GM21381 (cell line): ENCODE data around the gene SIGLEC7.
"Not testable (repeated sequence)": the region's sequence is repeated elsewhere in the genome, so short reads cannot be mapped to it uniquely, and the experiment has no call there.

ENCODE experiments used
- ATAC-seq: cut with Tn5 transposase; IDR thresholded peaks from one replicate; pipeline ENCODE4 v1.9.1; 2021; ENCODE audit warnings: mild to moderate bottlenecking, moderate library complexity; ENCODE audit not compliant: unreplicated experiment

Gene SIGLEC7

DNA sequence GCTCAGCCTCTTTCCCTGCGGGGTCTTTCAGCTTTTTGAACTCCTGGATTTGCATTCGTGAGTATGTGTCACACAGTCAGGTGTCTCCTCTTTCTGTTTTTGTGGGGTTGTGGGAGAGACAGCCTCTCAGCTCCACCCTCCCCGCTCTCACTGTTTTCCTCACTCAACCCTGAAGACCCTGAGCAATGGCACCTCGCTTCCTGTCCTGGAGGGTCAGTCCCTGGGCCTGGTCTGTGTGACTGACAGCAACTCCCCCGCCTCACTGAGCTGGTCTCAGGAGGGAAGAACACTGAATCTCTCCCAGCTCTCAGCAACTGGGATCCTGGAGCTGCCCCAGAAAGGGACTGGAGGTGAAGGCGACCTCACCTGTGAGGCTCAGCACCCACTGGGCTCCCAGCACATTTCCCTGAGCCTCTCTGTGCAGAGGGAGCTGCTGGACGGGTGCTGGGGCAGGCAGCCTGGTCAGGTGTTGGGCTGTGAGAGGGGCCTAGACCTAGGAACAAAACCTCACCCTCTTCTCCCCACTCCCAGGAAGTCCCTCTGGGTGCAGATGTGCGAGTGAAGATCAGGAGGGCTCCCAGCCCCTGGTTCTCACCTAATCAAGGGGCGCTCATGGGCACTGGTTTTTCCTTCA lies 4.2 kb upstream of the SIGLEC7 start:
- no peak for ATAC-seq

- ATAC-seq = no peak
Observed at GRCh38 chr19:51138549-51138979, 3.5 kb upstream of the SIGLEC7 start.

- no peak for ATAC-seq
Observed at GRCh38 chr19:51139299-51140014, 2.6 kb upstream of the SIGLEC7 start.

DNA sequence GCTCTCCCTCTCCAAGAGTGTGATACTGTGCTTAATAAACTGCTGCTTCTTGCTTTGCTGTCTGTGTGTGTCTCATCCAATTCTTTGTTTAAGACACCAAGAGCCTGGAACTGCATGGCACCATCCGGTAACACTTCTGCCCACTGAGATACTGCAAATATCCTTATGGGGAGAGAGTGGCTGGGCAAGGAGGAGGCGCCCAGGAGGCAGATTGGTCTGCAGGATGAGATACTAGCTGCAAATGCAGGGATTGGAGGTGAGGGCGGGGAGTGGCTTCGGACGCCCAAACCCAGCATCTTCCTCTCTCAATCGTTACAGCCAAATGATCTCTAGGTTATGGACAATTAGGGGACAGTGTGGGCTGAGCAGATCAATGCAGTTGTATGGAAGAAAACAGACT lies 1.7 kb upstream of the SIGLEC7 start:
- no peak for ATAC-seq

DNA sequence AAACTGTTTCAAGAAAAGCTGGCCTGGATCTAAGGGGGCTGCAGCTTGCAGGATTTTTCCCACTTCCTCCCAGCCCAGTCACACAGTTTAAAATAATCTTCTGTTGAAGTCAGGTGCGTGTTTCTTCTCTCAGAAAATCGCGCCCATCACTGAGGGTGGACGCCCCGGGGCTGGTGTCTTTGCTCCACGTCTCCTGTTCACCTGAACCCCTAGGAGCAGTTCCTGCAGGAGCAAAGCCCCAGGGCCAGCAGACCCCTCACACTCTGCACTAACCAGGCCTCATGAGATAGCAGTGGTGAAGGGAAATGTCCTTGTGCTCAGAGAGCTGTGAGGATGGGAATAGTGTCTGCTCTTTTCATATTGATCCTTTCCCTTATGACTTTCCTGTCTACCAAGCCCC lies 920 bp upstream of the SIGLEC7 start:
- no peak for ATAC-seq

DNA sequence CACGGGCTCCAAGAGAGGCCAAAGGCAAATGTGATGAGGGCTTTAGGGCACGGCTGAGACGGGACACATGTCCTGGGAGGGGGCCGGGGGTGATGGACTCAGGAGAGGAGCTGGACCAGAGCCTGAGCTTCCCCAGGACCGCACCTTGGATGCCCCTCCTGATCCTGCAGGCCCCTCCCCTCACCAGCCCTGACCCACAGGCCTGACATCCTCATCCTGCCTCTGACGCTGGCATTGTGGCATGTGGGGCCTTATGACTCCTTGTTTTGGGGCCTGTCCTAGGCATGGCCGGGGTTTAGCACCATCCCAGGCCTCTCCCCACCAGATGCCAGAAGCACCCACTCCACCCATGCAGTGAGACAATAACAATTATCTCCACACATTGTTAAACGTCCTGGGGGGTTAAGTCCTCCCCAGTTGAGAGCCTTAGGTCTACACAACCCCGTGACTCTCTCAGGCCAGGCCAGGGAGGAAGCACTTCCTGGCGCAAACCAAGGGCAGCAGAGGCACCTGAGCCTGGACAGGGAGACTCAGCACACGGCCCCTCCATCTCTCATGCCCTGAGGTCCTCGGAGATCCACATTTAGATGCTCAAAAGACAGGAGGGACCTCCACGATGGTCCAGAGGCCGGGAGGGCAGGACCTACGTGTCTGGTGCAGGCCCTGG lies 841 bp downstream of the SIGLEC7 start:
- ATAC-seq = not testable (repeated sequence)

DNA sequence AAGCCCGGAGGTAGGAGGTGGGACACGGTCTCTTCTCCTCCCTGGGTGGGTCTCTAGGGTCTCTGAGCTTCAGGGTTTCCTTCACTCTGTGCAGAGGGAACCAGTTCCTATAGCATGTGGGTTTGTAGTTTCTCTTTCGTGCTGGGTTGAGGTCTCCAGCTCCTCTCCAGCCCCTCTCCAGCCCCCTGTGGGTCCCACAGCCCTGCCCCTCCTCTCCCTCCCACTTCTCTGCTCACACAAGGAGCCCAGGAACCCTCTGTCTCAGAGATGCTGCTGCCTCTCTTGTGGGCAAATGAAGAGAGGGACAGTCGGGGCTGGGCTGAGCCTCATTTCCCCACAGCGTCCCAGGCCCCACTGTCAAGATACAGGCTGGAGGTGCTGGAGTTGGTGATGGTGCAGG lies 1.4 kb downstream of the SIGLEC7 start:
- no peak for ATAC-seq

DNA sequence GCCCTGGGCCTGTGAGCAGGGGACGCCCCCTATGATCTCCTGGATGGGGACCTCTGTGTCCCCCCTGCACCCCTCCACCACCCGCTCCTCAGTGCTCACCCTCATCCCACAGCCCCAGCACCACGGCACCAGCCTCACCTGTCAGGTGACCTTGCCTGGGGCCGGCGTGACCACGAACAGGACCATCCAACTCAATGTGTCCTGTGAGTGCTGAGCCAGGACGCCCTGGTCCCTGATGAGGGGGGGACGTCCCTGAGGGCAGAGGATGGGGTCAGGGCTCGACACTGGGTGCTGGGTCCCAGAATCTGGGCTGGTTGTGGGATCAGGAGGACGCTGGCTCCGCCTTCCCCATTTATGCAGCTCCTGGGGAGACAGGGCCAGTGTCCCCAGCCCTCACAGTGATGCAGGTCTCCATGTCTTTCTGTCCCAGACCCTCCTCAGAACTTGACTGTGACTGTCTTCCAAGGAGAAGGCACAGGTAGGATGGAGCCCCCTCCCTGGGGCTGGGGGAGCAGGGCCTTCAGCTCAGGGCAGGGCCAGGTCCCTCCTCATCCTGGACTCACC lies 2.5 kb downstream of the SIGLEC7 start:
- no peak for ATAC-seq

DNA sequence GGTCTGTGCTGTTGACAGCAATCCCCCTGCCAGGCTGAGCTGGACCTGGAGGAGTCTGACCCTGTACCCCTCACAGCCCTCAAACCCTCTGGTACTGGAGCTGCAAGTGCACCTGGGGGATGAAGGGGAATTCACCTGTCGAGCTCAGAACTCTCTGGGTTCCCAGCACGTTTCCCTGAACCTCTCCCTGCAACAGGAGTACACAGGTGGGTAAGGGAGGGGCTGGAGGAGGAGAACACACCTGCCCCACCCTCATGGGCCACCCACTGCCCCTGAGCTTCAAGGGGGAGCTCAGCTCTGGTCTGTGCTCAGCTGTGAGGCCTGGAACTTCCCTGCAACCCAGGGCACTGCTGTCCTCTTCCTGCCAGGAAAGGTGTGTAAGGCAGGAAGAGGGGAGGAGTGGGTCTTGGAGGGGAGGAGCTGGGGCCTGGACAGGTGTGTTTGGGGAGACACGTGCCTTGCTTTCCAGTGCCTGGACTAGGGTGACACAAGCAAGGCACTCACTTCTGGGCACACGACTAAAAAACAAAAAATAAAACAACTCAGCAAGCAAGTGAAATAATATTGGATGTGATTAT lies 3.9 kb downstream of the SIGLEC7 start:
- no peak for ATAC-seq

DNA sequence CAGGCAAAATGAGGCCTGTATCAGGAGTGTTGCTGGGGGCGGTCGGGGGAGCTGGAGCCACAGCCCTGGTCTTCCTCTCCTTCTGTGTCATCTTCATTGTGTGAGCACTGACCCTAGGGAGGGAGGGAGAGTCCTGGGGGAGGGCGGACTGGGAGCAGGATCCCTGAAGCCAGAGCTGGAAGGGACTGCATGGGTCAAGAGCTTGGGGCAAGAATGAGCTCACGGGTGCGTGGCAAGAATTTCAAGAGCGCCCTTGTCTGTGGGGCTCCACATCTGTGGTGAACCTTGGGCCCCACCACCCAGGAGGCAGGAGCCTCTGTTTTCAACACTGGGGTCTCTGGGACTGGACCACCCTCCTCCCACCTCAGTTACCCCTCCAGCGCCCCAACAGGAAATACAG lies 4.7 kb downstream of the SIGLEC7 start:
- ATAC-seq = no peak

- no peak for ATAC-seq
Observed at GRCh38 chr19:51147663-51148062, 5.6 kb downstream of the SIGLEC7 start.

GRCh38 chr19:51148580-51148979 lies 6.5 kb downstream of the SIGLEC7 start:
- no peak for ATAC-seq

GRCh38 chr19:51150627-51151026 lies 8.5 kb downstream of the SIGLEC7 start:
- no peak for ATAC-seq

DNA sequence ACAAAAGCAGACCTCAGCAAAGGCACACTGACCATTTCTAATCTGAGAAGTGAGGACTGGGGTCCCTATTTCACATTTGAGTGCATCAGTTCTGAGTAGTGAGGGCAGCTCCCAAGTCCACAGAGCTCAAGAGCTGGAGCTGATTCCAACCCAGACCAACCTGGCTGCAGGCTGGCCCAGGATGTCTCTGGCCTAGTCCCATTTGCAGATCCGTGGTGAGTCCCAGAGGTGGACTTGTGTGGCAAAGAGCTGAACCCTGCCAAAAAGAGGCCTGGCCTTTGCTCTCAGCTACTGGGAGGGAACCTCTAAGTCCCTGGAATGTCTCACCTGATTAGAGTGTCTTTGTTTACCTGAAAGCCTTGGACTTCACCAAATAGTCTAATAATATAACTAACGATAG lies 14.6 kb downstream of the SIGLEC7 start:
- no peak for ATAC-seq

- ATAC-seq = no peak
Observed at GRCh38 chr19:51157265-51157664, 15.2 kb downstream of the SIGLEC7 start.

DNA sequence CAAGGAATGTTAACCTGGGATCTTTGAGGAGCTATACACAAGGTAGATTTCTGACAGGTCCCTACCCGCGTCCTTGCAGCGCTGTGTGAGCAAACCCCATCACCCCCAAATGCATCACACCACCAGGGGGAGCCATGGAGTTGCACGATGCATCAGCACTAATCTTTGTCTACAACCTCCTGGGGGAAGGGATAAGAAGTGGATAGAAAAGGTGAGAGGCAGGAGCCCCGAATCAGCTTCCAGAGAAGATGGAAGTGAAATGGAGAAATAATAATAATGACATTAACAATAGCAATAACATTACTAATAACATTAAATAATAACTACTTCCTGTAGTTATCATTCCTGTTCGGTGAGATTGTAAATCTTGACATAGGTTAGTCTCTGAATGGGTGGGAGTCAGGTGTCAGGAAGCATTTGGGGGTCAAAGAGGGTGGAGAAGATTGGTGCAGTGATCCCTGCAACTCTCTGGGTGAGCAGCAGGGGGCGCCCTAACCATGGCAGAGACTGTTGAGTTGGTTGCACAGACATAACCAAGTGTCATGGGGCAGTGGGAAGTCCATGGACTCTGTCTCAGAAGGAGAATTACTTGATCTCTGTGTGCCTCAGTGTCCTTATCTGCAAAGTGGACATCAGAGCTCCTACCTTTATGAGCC lies 16.5 kb downstream of the SIGLEC7 start:
- no peak for ATAC-seq

GRCh38 chr19:51159656-51160055 lies 17.6 kb downstream of the SIGLEC7 start:
- no peak for ATAC-seq

GRCh38 chr19:51161266-51161665 lies 19.2 kb downstream of the SIGLEC7 start:
- no peak for ATAC-seq

DNA sequence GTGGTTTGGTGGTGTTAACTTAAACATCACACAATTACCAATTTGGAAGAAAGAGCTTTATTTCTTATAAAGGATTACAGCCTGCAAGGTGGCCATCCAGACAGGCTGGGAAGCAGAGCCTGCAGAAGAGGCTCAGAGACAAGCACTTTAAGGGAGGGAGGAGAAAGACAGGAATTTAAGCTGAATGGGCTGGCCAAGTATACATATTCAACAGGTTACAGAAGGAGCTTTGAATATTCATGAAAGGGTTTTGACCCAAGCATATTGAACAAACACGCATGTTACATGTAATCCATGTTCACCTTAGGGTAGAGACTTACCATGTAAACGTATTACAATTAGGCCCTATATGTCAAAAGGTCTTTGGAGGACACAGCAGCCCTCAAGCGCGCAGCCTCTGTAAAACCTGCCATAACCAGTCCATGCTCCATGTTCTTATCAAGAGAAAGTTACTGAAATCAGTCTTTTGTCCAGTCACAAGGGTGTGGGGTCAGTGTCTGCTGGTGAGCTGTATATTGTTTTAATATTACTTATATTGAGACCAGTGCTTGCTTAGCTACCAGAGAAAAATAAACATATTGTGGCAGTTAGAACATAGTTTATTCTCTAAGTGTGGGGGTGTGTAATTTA lies 19.9 kb downstream of the SIGLEC7 start:
- no peak for ATAC-seq

GRCh38 chr19:51163257-51163656 lies 21.2 kb downstream of the SIGLEC7 start:
- ATAC-seq = no peak

- ATAC-seq = no peak
Observed at GRCh38 chr19:51164215-51164614, 22.1 kb downstream of the SIGLEC7 start.
